GM23338 (cell line): Measurements from ENCODE around the gene PHKB. TPM values are rescaled to one million over a fixed set of nuclear protein-coding genes. Genes with fewer than 3 reads are reported as not detected.

Experiments used
- ATAC-seq: fragments of 200-7000 bp; cut with Tn5 transposase; 3 replicates; pipeline ENCODE4 v1.9.1; 2020
- DNase-seq: peaks from one replicate; pipeline ENCODE4 v3.0.0-alpha.2; 2015; ENCODE audit warnings: low spot score
- H2AFZ ChIP-seq: fragments of 200-600 bp; sonication (generic); 2 replicates; pipeline ENCODE4 v1.8.0; 2016; ENCODE audit warnings: antibody characterized with exemption, mild to moderate bottlenecking, moderate library complexity
- H3F3A ChIP-seq: fragments of 200-600 bp; sonication (generic); replicated peaks from 2 replicates; pipeline ENCODE4 v1.8.0; 2017; ENCODE audit warnings: antibody characterized with exemption, mixed run types, low read depth
- H3K27ac ChIP-seq: fragments of 200-600 bp; sonication (generic); 2 replicates; pipeline ENCODE4 v1.6.1; 2016; ENCODE audit warnings: low read depth
- H3K27me3 ChIP-seq: fragments of 200-600 bp; sonication (generic); 2 replicates; pipeline ENCODE4 v1.8.0; 2016; ENCODE audit warnings: mild to moderate bottlenecking, mixed run types, moderate library complexity; ENCODE audit not compliant: insufficient read depth
- H3K36me3 ChIP-seq: fragments of 200-600 bp; sonication (generic); 2 replicates; pipeline ENCODE4 v1.8.0; 2016; ENCODE audit warnings: mild to moderate bottlenecking; ENCODE audit not compliant: insufficient read depth
- H3K4me1 ChIP-seq: fragments of 200-600 bp; sonication (generic); 2 replicates; pipeline ENCODE4 v1.8.0; 2016; ENCODE audit warnings: mild to moderate bottlenecking, moderate library complexity; ENCODE audit not compliant: insufficient read depth
- H3K4me2 ChIP-seq: fragments of 200-600 bp; sonication (generic); 2 replicates; pipeline ENCODE4 v1.7.1; 2017; ENCODE audit warnings: mixed run types
- H3K4me3 ChIP-seq: fragments of 200-600 bp; sonication (generic); 2 replicates; pipeline ENCODE4 v1.6.1; 2016; ENCODE audit warnings: mixed run types
- H3K79me2 ChIP-seq: fragments of 200-600 bp; sonication (generic); replicated peaks from 2 replicates; pipeline ENCODE4 v1.8.0; 2017; ENCODE audit warnings: mild to moderate bottlenecking; ENCODE audit not compliant: insufficient read depth
- H3K9me2 ChIP-seq: fragments of 200-600 bp; sonication (generic); 2 replicates; pipeline ENCODE4 v1.8.0; 2017; ENCODE audit not compliant: insufficient read depth
- H4K20me1 ChIP-seq: fragments of 200-600 bp; sonication (generic); replicated peaks from 2 replicates; pipeline ENCODE4 v1.8.0; 2017; ENCODE audit warnings: mild to moderate bottlenecking; ENCODE audit not compliant: insufficient read depth
- H3K27ac Mint-ChIP-seq: 2 replicates; pipeline ENCODE4 v1.8.0; 2020; ENCODE audit warnings: inconsistent platforms, mild to moderate bottlenecking, moderate library complexity, mixed read lengths
- H3K27me3 Mint-ChIP-seq: 3 replicates; pipeline ENCODE4 v1.8.0; 2022; ENCODE audit warnings: low read depth, mild to moderate bottlenecking, moderate library complexity, mixed read lengths, inconsistent platforms; ENCODE audit not compliant: insufficient read depth, poor library complexity
- H3K36me3 Mint-ChIP-seq: 3 replicates; pipeline ENCODE4 v1.8.0; 2021; ENCODE audit warnings: low read depth, mild to moderate bottlenecking, inconsistent platforms, moderate library complexity, mixed read lengths
- H3K4me1 Mint-ChIP-seq: 3 replicates; pipeline ENCODE4 v1.8.0; 2020; ENCODE audit warnings: mild to moderate bottlenecking, inconsistent platforms, mixed read lengths
- H3K4me3 Mint-ChIP-seq: 3 replicates; pipeline ENCODE4 v1.8.0; 2021; ENCODE audit warnings: moderate library complexity, mild to moderate bottlenecking, inconsistent platforms, mixed read lengths
- H3K9me3 Mint-ChIP-seq: 3 replicates; pipeline ENCODE4 v1.8.0; 2020; ENCODE audit warnings: moderate library complexity, mild to moderate bottlenecking, inconsistent platforms, mixed read lengths
- CTCF ChIP-seq, 2 experiments: fragments of 200-600 bp in 1 of 2; sonication (generic) in 1 of 2; conservative IDR thresholded peaks; 2 replicates each; pipeline versions ENCODE4 v1.5.1 to v1.6.1; 2016 to 2017; ENCODE audit warnings: antibody characterized with exemption in 2 of 2, low read depth in 2 of 2, mild to moderate bottlenecking in 2 of 2, moderate library complexity in 1 of 2
- EZH2 ChIP-seq: fragments of 200-600 bp; sonication (generic); IDR thresholded peaks from one replicate; pipeline ENCODE4 v1.8.0; 2017; ENCODE audit warnings: antibody characterized with exemption, mild to moderate bottlenecking, low read depth; ENCODE audit not compliant: unreplicated experiment
- POLR2AphosphoS5 ChIP-seq: IDR thresholded peaks from 2 replicates; pipeline ENCODE4 v1.6.1; 2016; ENCODE audit warnings: antibody characterized with exemption, low read depth
- STAT1 ChIP-seq: IDR thresholded peaks from one replicate; pipeline ENCODE4 v1.6.1; 2016; ENCODE audit warnings: antibody characterized with exemption; ENCODE audit not compliant: unreplicated experiment
- ZNF331 ChIP-seq: fragments of 250-450 bp; sonication (Bioruptor Pico); IDR thresholded peaks from 2 replicates; pipeline ENCODE4 v1.5.0; 2020; ENCODE audit warnings: low read depth, mild to moderate bottlenecking, moderate library complexity
- polyA plus RNA-seq: library from polyadenylated mRNA; unstranded; fragments of >200 nt; fragmentation: Nextera tagmentation; extraction: Ambion mirVana; gene quantifications from 2 replicates; pipeline ENCODE4 v1.2.1, GENCODE V29; 2016
- total RNA-seq: library from RNA; depleted of rRNA; stranded (reverse); fragments of >200 nt; shearing (Covaris generic); gene quantifications from 2 replicates; pipeline ENCODE4 v1.2.3, GENCODE V29; 2014
- TF ChIP-seq, protein P1 (sequence below): IDR thresholded peaks from one replicate; pipeline ENCODE4 v1.6.1; 2018; ENCODE audit warnings: antibody characterized with exemption; ENCODE audit not compliant: unreplicated experiment
- TF ChIP-seq, protein P2 (sequence below): IDR thresholded peaks from 2 replicates; pipeline ENCODE4 v1.6.1; 2016; ENCODE audit warnings: antibody characterized with exemption
- TF ChIP-seq, protein P3 (sequence below): fragments of 250-450 bp; sonication (Bioruptor Pico); IDR thresholded peaks from 2 replicates; pipeline ENCODE4 v1.5.0; 2020; ENCODE audit warnings: mild to moderate bottlenecking, moderate library complexity

Gene PHKB
- total and polyA plus RNA-seq, 2 experiments from 2014 or later = 20.3 to 57.3 TPM

- TF ChIP-seq CTCF (conservative IDR thresholded peaks at IDR 0.05; ENCODE audit: low read depth in 2 of 2) (no peak), ZNF331 (no peak), STAT1 (no peak)
- TF ChIP-seq, protein P1, sequence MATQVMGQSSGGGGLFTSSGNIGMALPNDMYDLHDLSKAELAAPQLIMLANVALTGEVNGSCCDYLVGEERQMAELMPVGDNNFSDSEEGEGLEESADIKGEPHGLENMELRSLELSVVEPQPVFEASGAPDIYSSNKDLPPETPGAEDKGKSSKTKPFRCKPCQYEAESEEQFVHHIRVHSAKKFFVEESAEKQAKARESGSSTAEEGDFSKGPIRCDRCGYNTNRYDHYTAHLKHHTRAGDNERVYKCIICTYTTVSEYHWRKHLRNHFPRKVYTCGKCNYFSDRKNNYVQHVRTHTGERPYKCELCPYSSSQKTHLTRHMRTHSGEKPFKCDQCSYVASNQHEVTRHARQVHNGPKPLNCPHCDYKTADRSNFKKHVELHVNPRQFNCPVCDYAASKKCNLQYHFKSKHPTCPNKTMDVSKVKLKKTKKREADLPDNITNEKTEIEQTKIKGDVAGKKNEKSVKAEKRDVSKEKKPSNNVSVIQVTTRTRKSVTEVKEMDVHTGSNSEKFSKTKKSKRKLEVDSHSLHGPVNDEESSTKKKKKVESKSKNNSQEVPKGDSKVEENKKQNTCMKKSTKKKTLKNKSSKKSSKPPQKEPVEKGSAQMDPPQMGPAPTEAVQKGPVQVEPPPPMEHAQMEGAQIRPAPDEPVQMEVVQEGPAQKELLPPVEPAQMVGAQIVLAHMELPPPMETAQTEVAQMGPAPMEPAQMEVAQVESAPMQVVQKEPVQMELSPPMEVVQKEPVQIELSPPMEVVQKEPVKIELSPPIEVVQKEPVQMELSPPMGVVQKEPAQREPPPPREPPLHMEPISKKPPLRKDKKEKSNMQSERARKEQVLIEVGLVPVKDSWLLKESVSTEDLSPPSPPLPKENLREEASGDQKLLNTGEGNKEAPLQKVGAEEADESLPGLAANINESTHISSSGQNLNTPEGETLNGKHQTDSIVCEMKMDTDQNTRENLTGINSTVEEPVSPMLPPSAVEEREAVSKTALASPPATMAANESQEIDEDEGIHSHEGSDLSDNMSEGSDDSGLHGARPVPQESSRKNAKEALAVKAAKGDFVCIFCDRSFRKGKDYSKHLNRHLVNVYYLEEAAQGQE = no peak
- TF ChIP-seq, protein P2, sequence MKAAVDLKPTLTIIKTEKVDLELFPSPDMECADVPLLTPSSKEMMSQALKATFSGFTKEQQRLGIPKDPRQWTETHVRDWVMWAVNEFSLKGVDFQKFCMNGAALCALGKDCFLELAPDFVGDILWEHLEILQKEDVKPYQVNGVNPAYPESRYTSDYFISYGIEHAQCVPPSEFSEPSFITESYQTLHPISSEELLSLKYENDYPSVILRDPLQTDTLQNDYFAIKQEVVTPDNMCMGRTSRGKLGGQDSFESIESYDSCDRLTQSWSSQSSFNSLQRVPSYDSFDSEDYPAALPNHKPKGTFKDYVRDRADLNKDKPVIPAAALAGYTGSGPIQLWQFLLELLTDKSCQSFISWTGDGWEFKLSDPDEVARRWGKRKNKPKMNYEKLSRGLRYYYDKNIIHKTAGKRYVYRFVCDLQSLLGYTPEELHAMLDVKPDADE = no peak
Measured at GRCh38 chr16:47722046-47722445, 260.9 kb downstream of the PHKB start (continued).

DNA sequence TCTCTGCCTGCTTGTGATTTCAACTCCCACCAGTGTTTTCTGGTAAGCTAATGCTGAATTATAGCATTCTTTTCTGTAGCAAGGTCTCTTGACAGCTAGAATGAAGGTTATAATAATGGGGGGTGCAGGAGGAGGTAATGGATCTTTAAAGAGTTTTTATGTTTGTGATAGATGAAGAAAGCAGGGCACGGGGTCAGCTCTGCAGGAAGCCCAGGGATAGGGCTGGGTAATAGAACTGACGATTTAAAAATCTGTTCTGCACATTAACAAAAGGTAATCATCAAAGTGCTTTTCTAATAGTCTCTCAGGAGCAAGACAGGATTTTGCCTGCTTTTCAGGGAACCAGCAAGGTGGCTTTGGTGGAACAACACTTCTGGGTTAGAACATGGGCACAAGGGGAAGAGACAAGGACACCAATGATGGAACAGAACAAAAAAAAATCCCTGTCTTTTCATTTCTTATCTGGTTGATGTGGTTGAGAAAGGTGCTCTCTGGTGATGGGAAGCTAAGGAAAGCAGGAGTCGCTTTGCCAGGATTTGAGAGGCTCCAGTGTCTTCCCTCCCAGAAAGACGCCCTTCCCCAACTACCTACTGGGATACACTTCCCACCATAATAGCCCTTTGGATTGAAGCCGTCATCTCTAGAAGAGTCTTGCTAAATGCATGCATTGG, 263.1 kb downstream of the PHKB start:
- Histone ChIP-seq H3K4me3 (no peak overlapping the region), H3K79me2 (no peaks in the 10 kb centered on the region), H3K4me1 (no peaks in the 10 kb centered on the region), H3K27me3 (no peaks in the 10 kb centered on the region), H3F3A (no peaks in the 10 kb centered on the region), H4K20me1 (no peaks in the 10 kb centered on the region), H3K4me2 (no peak overlapping the region), H3K36me3 (no peaks in the 10 kb centered on the region), H3K9me2 (peaks cover 18% of the 10 kb centered on the region; the same call in 1 of the 2 replicates), H3K27ac (no peak overlapping the region), H2AFZ (no peak overlapping the region)
- Mint-ChIP-seq H3K9me3 (no peaks in the 10 kb centered on the region), H3K27ac (no peak overlapping the region), H3K36me3 (no peaks in the 10 kb centered on the region), H3K4me3 (no peak overlapping the region), H3K27me3 (peaks cover 2% of the 10 kb centered on the region), H3K4me1 (peaks cover 7% of the 10 kb centered on the region)
- DNase-seq (no peak), ATAC-seq (no peak)
- TF ChIP-seq, protein P3, sequence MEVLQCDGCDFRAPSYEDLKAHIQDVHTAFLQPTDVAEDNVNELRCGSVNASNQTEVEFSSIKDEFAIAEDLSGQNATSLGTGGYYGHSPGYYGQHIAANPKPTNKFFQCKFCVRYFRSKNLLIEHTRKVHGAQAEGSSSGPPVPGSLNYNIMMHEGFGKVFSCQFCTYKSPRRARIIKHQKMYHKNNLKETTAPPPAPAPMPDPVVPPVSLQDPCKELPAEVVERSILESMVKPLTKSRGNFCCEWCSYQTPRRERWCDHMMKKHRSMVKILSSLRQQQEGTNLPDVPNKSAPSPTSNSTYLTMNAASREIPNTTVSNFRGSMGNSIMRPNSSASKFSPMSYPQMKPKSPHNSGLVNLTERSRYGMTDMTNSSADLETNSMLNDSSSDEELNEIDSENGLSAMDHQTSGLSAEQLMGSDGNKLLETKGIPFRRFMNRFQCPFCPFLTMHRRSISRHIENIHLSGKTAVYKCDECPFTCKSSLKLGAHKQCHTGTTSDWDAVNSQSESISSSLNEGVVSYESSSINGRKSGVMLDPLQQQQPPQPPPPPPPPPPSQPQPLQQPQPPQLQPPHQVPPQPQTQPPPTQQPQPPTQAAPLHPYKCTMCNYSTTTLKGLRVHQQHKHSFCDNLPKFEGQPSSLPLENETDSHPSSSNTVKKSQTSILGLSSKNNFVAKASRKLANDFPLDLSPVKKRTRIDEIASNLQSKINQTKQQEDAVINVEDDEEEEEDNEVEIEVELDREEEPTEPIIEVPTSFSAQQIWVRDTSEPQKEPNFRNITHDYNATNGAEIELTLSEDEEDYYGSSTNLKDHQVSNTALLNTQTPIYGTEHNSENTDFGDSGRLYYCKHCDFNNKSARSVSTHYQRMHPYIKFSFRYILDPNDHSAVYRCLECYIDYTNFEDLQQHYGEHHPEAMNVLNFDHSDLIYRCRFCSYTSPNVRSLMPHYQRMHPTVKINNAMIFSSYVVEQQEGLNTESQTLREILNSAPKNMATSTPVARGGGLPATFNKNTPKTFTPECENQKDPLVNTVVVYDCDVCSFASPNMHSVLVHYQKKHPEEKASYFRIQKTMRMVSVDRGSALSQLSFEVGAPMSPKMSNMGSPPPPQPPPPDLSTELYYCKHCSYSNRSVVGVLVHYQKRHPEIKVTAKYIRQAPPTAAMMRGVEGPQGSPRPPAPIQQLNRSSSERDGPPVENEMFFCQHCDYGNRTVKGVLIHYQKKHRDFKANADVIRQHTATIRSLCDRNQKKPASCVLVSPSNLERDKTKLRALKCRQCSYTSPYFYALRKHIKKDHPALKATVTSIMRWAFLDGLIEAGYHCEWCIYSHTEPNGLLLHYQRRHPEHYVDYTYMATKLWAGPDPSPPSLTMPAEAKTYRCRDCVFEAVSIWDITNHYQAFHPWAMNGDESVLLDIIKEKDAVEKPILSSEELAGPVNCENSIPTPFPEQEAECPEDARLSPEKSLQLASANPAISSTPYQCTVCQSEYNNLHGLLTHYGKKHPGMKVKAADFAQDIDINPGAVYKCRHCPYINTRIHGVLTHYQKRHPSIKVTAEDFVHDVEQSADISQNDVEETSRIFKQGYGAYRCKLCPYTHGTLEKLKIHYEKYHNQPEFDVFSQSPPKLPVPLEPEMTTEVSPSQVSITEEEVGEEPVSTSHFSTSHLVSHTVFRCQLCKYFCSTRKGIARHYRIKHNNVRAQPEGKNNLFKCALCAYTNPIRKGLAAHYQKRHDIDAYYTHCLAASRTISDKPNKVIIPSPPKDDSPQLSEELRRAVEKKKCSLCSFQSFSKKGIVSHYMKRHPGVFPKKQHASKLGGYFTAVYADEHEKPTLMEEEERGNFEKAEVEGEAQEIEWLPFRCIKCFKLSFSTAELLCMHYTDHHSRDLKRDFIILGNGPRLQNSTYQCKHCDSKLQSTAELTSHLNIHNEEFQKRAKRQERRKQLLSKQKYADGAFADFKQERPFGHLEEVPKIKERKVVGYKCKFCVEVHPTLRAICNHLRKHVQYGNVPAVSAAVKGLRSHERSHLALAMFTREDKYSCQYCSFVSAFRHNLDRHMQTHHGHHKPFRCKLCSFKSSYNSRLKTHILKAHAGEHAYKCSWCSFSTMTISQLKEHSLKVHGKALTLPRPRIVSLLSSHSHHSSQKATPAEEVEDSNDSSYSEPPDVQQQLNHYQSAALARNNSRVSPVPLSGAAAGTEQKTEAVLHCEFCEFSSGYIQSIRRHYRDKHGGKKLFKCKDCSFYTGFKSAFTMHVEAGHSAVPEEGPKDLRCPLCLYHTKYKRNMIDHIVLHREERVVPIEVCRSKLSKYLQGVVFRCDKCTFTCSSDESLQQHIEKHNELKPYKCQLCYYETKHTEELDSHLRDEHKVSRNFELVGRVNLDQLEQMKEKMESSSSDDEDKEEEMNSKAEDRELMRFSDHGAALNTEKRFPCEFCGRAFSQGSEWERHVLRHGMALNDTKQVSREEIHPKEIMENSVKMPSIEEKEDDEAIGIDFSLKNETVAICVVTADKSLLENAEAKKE (CRISPR knock-in tag) = no peak
- TF ChIP-seq, protein P2 = no peak
- TF ChIP-seq POLR2AphosphoS5 (no peak), EZH2 (no peak)
